Activated B cell treated with CpG ODN at 0.5 μM for 24 hours (primary cell): Measurements from ENCODE around the gene AGBL4. TPM values are rescaled to one million over a fixed set of nuclear protein-coding genes. Genes with fewer than 3 reads are reported as not detected.

ENCODE experiments used
- ATAC-seq: fragments of 200-7000 bp; cut with Tn5 transposase; one replicate; pipeline ENCODE4 v1.10.0; 2021; ENCODE audit warnings: low read depth, mild to moderate bottlenecking, moderate library complexity
- CTCF ChIA-PET: fragments of 350-600 bp; sonication (Branson Sonifier 250); formaldehyde crosslinking; loops from one replicate; lab custom pipeline; 2021; ENCODE audit warnings: antibody characterized with exemption; lab: Charles Lee
- POLR2A ChIA-PET: fragments of 350-600 bp; sonication (Branson Sonifier 250); formaldehyde crosslinking; loops from one replicate; lab custom pipeline; 2021; ENCODE audit warnings: antibody characterized with exemption; lab: Charles Lee
- DNase-seq: peaks from one replicate; pipeline ENCODE4 v3.0.0; 2022
- H3K27ac Mint-ChIP-seq: one replicate; pipeline ENCODE4 v1.8.0; 2020; ENCODE audit warnings: mixed read lengths
- H3K27me3 Mint-ChIP-seq: one replicate; pipeline ENCODE4 v1.8.0; 2021; ENCODE audit warnings: mixed read lengths
- H3K36me3 Mint-ChIP-seq: one replicate; pipeline ENCODE4 v1.8.0; 2021; ENCODE audit warnings: low read depth, mixed read lengths
- H3K4me1 Mint-ChIP-seq: one replicate; pipeline ENCODE4 v1.8.0; 2021; ENCODE audit warnings: mixed read lengths
- H3K4me3 Mint-ChIP-seq: one replicate; pipeline ENCODE4 v1.8.0; 2020; ENCODE audit warnings: mild to moderate bottlenecking, mixed read lengths
- H3K9me3 Mint-ChIP-seq: one replicate; pipeline ENCODE4 v1.8.0; 2020; ENCODE audit warnings: mixed read lengths
- CTCF ChIP-seq: fragments of 200-600 bp; IDR thresholded peaks from one replicate; pipeline ENCODE4 v1.8.0; 2022; ENCODE audit warnings: antibody characterized with exemption, mild to moderate bottlenecking
- intact Hi-C: fragments of 100-400 bp; cut with micrococcal nuclease; formaldehyde crosslinking; loops from one replicate; pipeline ENCODE4 v1.15.1; 2024
- total RNA-seq: library from RNA; stranded (reverse); gene quantifications from 2 replicates; pipeline ENCODE4 v1.2.3, GENCODE V29; 2022

The AGBL4 gene
- total RNA-seq, 1 donor from 2014 or later, result 0.24 TPM

- Mint-ChIP-seq H3K27ac (no peak overlapping the region), H3K4me3 (no peak overlapping the region), H3K4me1 (no peaks in the 10 kb centered on the region), H3K36me3 (no peaks in the 10 kb centered on the region), H3K27me3 (peaks cover 22% of the 10 kb centered on the region), H3K9me3 (no peaks in the 10 kb centered on the region)
- TF ChIP-seq CTCF, result no peak
- ATAC-seq, result no peak
- no peak for DNase-seq
- CTCF ChIA-PET, result no interaction called here
- POLR2A ChIA-PET, result no interaction called here
- intact Hi-C loops, result no loop called here
These were observed 24.4 kb upstream of the AGBL4 start for GRCh38 chr1:50047916-50048694.

GRCh38 chr1:50038237-50038809, 14.6 kb upstream of the AGBL4 start:
- DNase-seq (no peak), ATAC-seq (no peak)
- H3K36me3 Mint-ChIP-seq, result no peaks in the 10 kb centered on the region
- H3K4me3 Mint-ChIP-seq, result no peak overlapping the region
- no peaks in the 10 kb centered on the region for H3K4me1 Mint-ChIP-seq
- H3K27me3 Mint-ChIP-seq, result peaks cover 6% of the 10 kb centered on the region
- no peak overlapping the region for H3K27ac Mint-ChIP-seq
- ChIA-PET POLR2A (no interaction called here), CTCF (no interaction called here)
- H3K9me3 Mint-ChIP-seq, result no peaks in the 10 kb centered on the region
- TF ChIP-seq CTCF, result no peak
- intact Hi-C loops, result no loop called here

GRCh38 chr1:50027794-50028193, 4.0 kb upstream of the AGBL4 start:
- no peak for DNase-seq

GRCh38 chr1:49995734-49996133, 28.0 kb downstream of the AGBL4 start:
- no peak for DNase-seq
- peaks cover 10% of the 10 kb centered on the region for H3K9me3 Mint-ChIP-seq
- TF ChIP-seq CTCF, result no peak
- H3K27ac Mint-ChIP-seq, result no peak overlapping the region
- H3K36me3 Mint-ChIP-seq, result no peaks in the 10 kb centered on the region
- H3K27me3 Mint-ChIP-seq, result no peaks in the 10 kb centered on the region
- H3K4me1 Mint-ChIP-seq, result no peaks in the 10 kb centered on the region
- no peak overlapping the region for H3K4me3 Mint-ChIP-seq
- intact Hi-C loops, result no loop called here
- CTCF ChIA-PET, result no interaction called here
- POLR2A ChIA-PET, result no interaction called here
- ATAC-seq, result no peak

More at GRCh38 chr1:50027794-50028193, 4.0 kb upstream of the AGBL4 start:
- no peak for TF ChIP-seq CTCF
- CTCF ChIA-PET, result no interaction called here
- peaks cover 4% of the 10 kb centered on the region for H3K4me1 Mint-ChIP-seq
- no peaks in the 10 kb centered on the region for H3K9me3 Mint-ChIP-seq
- H3K4me3 Mint-ChIP-seq, result no peak overlapping the region
- H3K27me3 Mint-ChIP-seq, result peaks cover 18% of the 10 kb centered on the region
- no peak overlapping the region for H3K27ac Mint-ChIP-seq
- POLR2A ChIA-PET, result no interaction called here
- intact Hi-C loops, result no loop called here
- no peak for ATAC-seq
- no peaks in the 10 kb centered on the region for H3K36me3 Mint-ChIP-seq

- no peak for ATAC-seq
- DNase-seq, result no peak
- Mint-ChIP-seq H3K4me3 (no peak overlapping the region), H3K4me1 (no peaks in the 10 kb centered on the region), H3K36me3 (no peaks in the 10 kb centered on the region), H3K27ac (no peak overlapping the region), H3K27me3 (no peaks in the 10 kb centered on the region), H3K9me3 (no peaks in the 10 kb centered on the region)
- no peak for TF ChIP-seq CTCF
- ChIA-PET POLR2A (no interaction called here), CTCF (no interaction called here)
- intact Hi-C loops, result no loop called here
These were observed 52.7 kb downstream of the AGBL4 start for GRCh38 chr1:49971088-49971487.
